ENCODE data around the gene GLT1D1. TPM values are rescaled to one million over a fixed set of nuclear protein-coding genes. Genes with fewer than 3 reads are reported as not detected.

Gene GLT1D1
- total and polyA plus RNA-seq, 2 of the 8 experiments (the other 6 are each of a cell fraction or from before 2014, with no cell fraction given): 1.5 to 3.6 TPM

- WGBS, 2 experiments (ENCODE audit: extremely low coverage in 1 of 2, insufficient coverage in 1 of 2, insufficient read length in 1 of 2, insufficient replicate concordance in 2 of 2, low coverage in 1 of 2, low lambda C conversion rate in 2 of 2, missing lambda C conversion rate in 1 of 2): 93% methylated on average over 10 of the region's 10 CpGs; no CpG with 5 or more reads in 1 of the 2 experiments
- POLR2A ChIA-PET (ENCODE audit: partially characterized antibody): no interaction called here
- H3K23ac ChIP-seq (ENCODE audit: insufficient read length): no peak overlapping the region
Measured at GRCh38 chr12:128947209-128947608, 93.9 kb downstream of the GLT1D1 start.

More at GRCh38 chr12:128947209-128947608, 93.9 kb downstream of the GLT1D1 start:
- no peak overlapping the region for H4K5ac ChIP-seq (ENCODE audit: insufficient read length, low read depth, low read length)
- no peaks in the 10 kb centered on the region for H3K9me3 ChIP-seq (ENCODE audit: insufficient read depth in 2 of 2, low read depth in 1 of 2, low read length in 1 of 2)
- no peak overlapping the region for H3K18ac ChIP-seq (ENCODE audit: extremely low read depth, low read length)
- H4K20me1 ChIP-seq (replicated peaks in 1 of 2; ENCODE audit: control insufficient read depth in 1 of 2, insufficient read depth in 2 of 2, low read length in 2 of 2): peaks cover 0 to 1% of the 10 kb centered on the region in 2 experiments
- CTCF ChIA-PET (ENCODE audit: partially characterized antibody): interaction anchor here (1.3 to 1.4 kb wide), 2 partner anchors 22 to 55 kb away, joined by 3 to 4 read pairs; no protein-coding TSS in a partner anchor
- no peak overlapping the region for H3K4me3 ChIP-seq (ENCODE audit: extremely low read depth in 1 of 4, insufficient read depth in 2 of 4, low read depth in 3 of 4, low read length in 4 of 4)
- no peak overlapping the region for H3K4me2 ChIP-seq (ENCODE audit: insufficient read depth in 1 of 2, low read depth in 2 of 2, low read length in 2 of 2)
- DNase-seq (ENCODE audit: low read depth in 1 of 2, low spot score in 2 of 2) (no peak), FAIRE-seq (no peak)
- no peak overlapping the region for H2BK15ac ChIP-seq (ENCODE audit: low read length)
- no peaks in the 10 kb centered on the region for H3K23me2 ChIP-seq (ENCODE audit: low read depth, low read length)
- no peaks in the 10 kb centered on the region; a peak in 1 of 7 replicates for H3K4me1 ChIP-seq (replicated peaks in 1 of 4; ENCODE audit: control insufficient read depth in 3 of 4, insufficient read depth in 4 of 4, low read length in 3 of 4)
- no peak overlapping the region for H3K56ac ChIP-seq (replicated peaks; ENCODE audit: insufficient read length, low read depth, low read length)
- H3K27ac ChIP-seq (ENCODE audit: low read depth, low read length): no peak overlapping the region
- H4K91ac ChIP-seq (replicated peaks; ENCODE audit: insufficient read length, low read length): no peak overlapping the region
- H2AK5ac ChIP-seq (ENCODE audit: low read depth, low read length): no peak overlapping the region
- H4K8ac ChIP-seq (ENCODE audit: extremely low read depth, insufficient read depth, low read length): no peak overlapping the region
- H2BK20ac ChIP-seq (ENCODE audit: low read length): no peak overlapping the region
- no peaks in the 10 kb centered on the region for H3K27me3 ChIP-seq (replicated peaks in 1 of 4; ENCODE audit: control insufficient read depth in 3 of 4, extremely low read depth in 1 of 4, insufficient read depth in 3 of 4, low read length in 3 of 4)
- no peak overlapping the region for H3K14ac ChIP-seq (ENCODE audit: insufficient read length)
- H3K79me2 ChIP-seq (ENCODE audit: control insufficient read depth in 1 of 2, insufficient read depth in 2 of 2, low read length in 2 of 2): no peaks in the 10 kb centered on the region
- no peaks in the 10 kb centered on the region for H3K79me1 ChIP-seq (ENCODE audit: low read depth, low read length)
- no peak overlapping the region for H2BK5ac ChIP-seq (ENCODE audit: low read depth, low read length)
- H3K4ac ChIP-seq (replicated peaks; ENCODE audit: insufficient read length, low read depth, low read length): no peak overlapping the region
- H3K9ac ChIP-seq (replicated peaks in 1 of 4; ENCODE audit: extremely low read depth in 1 of 4, low read depth in 3 of 4, low read length in 3 of 4): no peak overlapping the region
- H3K36me3 ChIP-seq (ENCODE audit: control insufficient read depth in 2 of 4, insufficient read depth in 4 of 4, low read length in 3 of 4): no peaks in the 10 kb centered on the region
- no peak overlapping the region for H2BK12ac ChIP-seq (ENCODE audit: low read depth, low read length)
- TF ChIP-seq SUZ12 (IDR thresholded peaks at IDR 0.05; ENCODE audit: low read length): no peak
- TF ChIP-seq EZH2 (IDR thresholded peaks at IDR 0.05; ENCODE audit: low read depth, low read length, severe bottlenecking): no peak
- TF ChIP-seq NRF1 (IDR thresholded peaks at IDR 0.05; ENCODE audit: low read depth, low read length): no peak
- TF ChIP-seq RBBP5 (IDR thresholded peaks at IDR 0.05; ENCODE audit: borderline replicate concordance, low read depth, low read length): no peak
- TF ChIP-seq CBX5 (IDR thresholded peaks at IDR 0.05; ENCODE audit: low read depth, low read length): no peak
- no peak for TF ChIP-seq JUN (IDR thresholded peaks at IDR 0.05; ENCODE audit: low read depth, low read length)
- no peak overlapping the region for H2BK120ac ChIP-seq (replicated peaks; ENCODE audit: low read depth, low read length)
- no peak overlapping the region for H2AFZ ChIP-seq (ENCODE audit: low read length)

Data from H1 (cell line).